ENCODE data around the gene ADD1. TPM values are rescaled to one million over a fixed set of nuclear protein-coding genes. Genes with fewer than 3 reads are reported as not detected.

Gene ADD1
- total and polyA plus RNA-seq, 2 of the 13 experiments (the other 11 are each of a cell fraction or from before 2014, with no cell fraction given): 73.9 to 122 TPM

GRCh38 chr4:2937146-2937857, 93.7 kb downstream of the ADD1 start (continued):
- TF ChIP-seq NCOA2 (CRISPR knock-in tag; IDR thresholded peaks at IDR 0.05): peak; percentile 76
- peak; percentile 53; the same call in 1 of the 2 replicates for TF ChIP-seq ZNF350 (CRISPR knock-in tag; IDR thresholded peaks at IDR 0.05; ENCODE audit: borderline replicate concordance, low read depth)
- peak; percentile 16; the same call in 1 of the 2 replicates for TF ChIP-seq RAD21 (CRISPR knock-in tag; IDR thresholded peaks at IDR 0.05)
- peak; percentile 70; the same call in 1 of the 2 replicates for TF ChIP-seq IKZF5 (CRISPR knock-in tag; IDR thresholded peaks at IDR 0.05)
- TF ChIP-seq GMEB1 (CRISPR knock-in tag; IDR thresholded peaks at IDR 0.05; ENCODE audit: borderline replicate concordance): peak; percentile 70; the same call in 1 of the 2 replicates
- TF ChIP-seq MEF2D (CRISPR knock-in tag; IDR thresholded peaks at IDR 0.05): peak; percentile 91
- TF ChIP-seq AGO2 (optimal IDR thresholded peaks at IDR 0.05; ENCODE audit: low read depth, low read length): peak; percentile 91
- TF ChIP-seq MBD4 (IDR thresholded peaks at IDR 0.05; ENCODE audit: borderline replicate concordance, low read length): no peak
- no peak for TF ChIP-seq ZNF558 (CRISPR knock-in tag; IDR thresholded peaks at IDR 0.05; ENCODE audit: borderline replicate concordance)
- TF ChIP-seq HDAC1 (CRISPR knock-in tag; IDR thresholded peaks at IDR 0.05): peak; percentile 90
- TF ChIP-seq HNRNPL (IDR thresholded peaks at IDR 0.05; ENCODE audit: low read depth, low read length): 0 out of 2 replicates have a peak, but pooled peaks have one; percentile 18
- no peak for TF ChIP-seq GPBP1L1 (CRISPR knock-in tag; IDR thresholded peaks at IDR 0.05)
- TF ChIP-seq HIVEP1 (CRISPR knock-in tag; IDR thresholded peaks at IDR 0.05): peak; percentile 100
- no peak for TF ChIP-seq ZNF160 (CRISPR knock-in tag; IDR thresholded peaks at IDR 0.05)
- peak; percentile 75 for TF ChIP-seq FOSL2 (CRISPR knock-in tag; IDR thresholded peaks at IDR 0.05)
- TF ChIP-seq ARNT2 (CRISPR knock-in tag; IDR thresholded peaks at IDR 0.05; ENCODE audit: low read depth): peak; percentile 86; the same call in 1 of the 2 replicates
- peak; percentile 66; the same call in 1 of the 2 replicates for TF ChIP-seq FOXO1 (CRISPR knock-in tag; IDR thresholded peaks at IDR 0.05)
- no peak for TF ChIP-seq TEAD2 (CRISPR knock-in tag; IDR thresholded peaks at IDR 0.05)
- TF ChIP-seq CHD2 (IDR thresholded peaks at IDR 0.05; ENCODE audit: low read depth, low read length): 0 out of 2 replicates have a peak, but pooled peaks have one; percentile 29
- TF ChIP-seq GATA4 (IDR thresholded peaks at IDR 0.05; ENCODE audit: borderline replicate concordance, low read depth): peak; percentile 48; the same call in 1 of the 2 replicates
- TF ChIP-seq GPN1 (CRISPR knock-in tag; IDR thresholded peaks at IDR 0.05; ENCODE audit: borderline replicate concordance): no peak
- no peak for TF ChIP-seq ZNF615 (CRISPR knock-in tag; IDR thresholded peaks at IDR 0.05; ENCODE audit: borderline replicate concordance)
- TF ChIP-seq, protein P1, sequence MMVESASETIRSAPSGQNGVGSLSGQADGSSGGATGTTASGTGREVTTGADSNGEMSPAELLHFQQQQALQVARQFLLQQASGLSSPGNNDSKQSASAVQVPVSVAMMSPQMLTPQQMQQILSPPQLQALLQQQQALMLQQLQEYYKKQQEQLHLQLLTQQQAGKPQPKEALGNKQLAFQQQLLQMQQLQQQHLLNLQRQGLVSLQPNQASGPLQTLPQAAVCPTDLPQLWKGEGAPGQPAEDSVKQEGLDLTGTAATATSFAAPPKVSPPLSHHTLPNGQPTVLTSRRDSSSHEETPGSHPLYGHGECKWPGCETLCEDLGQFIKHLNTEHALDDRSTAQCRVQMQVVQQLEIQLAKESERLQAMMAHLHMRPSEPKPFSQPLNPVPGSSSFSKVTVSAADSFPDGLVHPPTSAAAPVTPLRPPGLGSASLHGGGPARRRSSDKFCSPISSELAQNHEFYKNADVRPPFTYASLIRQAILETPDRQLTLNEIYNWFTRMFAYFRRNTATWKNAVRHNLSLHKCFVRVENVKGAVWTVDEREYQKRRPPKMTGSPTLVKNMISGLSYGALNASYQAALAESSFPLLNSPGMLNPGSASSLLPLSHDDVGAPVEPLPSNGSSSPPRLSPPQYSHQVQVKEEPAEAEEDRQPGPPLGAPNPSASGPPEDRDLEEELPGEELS (CRISPR knock-in tag; IDR thresholded peaks at IDR 0.05): peak; percentile 53; the same call in 1 of the 2 replicates
- TF ChIP-seq ZNF562 (CRISPR knock-in tag; IDR thresholded peaks at IDR 0.05; ENCODE audit: borderline replicate concordance): no peak
- TF ChIP-seq SMAD9 (CRISPR knock-in tag; IDR thresholded peaks at IDR 0.05): no peak
